Loucy (cell line): Measurements from ENCODE around the gene SLC7A9.

ENCODE experiments used
- EZH2phosphoT487 ChIP-seq: fragments of 200-600 bp; IDR thresholded peaks from 2 replicates; pipeline ENCODE4 v1.6.1; 2018; ENCODE audit warnings: antibody characterized with exemption, mild to moderate bottlenecking, moderate library complexity, borderline replicate concordance
- TF ChIP-seq, protein P1 (sequence below): fragments of 200-600 bp; sonication (generic); conservative IDR thresholded peaks from 2 replicates; pipeline ENCODE4 v1.5.1; 2014; ENCODE audit warnings: mild to moderate bottlenecking, antibody characterized with exemption, low read length

- TF ChIP-seq, protein P1, sequence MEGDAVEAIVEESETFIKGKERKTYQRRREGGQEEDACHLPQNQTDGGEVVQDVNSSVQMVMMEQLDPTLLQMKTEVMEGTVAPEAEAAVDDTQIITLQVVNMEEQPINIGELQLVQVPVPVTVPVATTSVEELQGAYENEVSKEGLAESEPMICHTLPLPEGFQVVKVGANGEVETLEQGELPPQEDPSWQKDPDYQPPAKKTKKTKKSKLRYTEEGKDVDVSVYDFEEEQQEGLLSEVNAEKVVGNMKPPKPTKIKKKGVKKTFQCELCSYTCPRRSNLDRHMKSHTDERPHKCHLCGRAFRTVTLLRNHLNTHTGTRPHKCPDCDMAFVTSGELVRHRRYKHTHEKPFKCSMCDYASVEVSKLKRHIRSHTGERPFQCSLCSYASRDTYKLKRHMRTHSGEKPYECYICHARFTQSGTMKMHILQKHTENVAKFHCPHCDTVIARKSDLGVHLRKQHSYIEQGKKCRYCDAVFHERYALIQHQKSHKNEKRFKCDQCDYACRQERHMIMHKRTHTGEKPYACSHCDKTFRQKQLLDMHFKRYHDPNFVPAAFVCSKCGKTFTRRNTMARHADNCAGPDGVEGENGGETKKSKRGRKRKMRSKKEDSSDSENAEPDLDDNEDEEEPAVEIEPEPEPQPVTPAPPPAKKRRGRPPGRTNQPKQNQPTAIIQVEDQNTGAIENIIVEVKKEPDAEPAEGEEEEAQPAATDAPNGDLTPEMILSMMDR = no peak
- TF ChIP-seq EZH2phosphoT487 = no peak
Measured at GRCh38 chr19:32809754-32810153, 59.8 kb downstream of the SLC7A9 start.
